Measurements from ENCODE around the gene TPM2. TPM values are rescaled to one million over a fixed set of nuclear protein-coding genes. Genes with fewer than 3 reads are reported as not detected.

Gene TPM2
- total and polyA plus RNA-seq, 9 of the 15 experiments (the other 6 are each of a cell fraction or from before 2014, with no cell fraction given) = 0.28 to 16.1 (median 4.5) TPM

- TF ChIP-seq KLF6 (CRISPR knock-in tag; IDR thresholded peaks at IDR 0.05; ENCODE audit: borderline replicate concordance) (no peak), ZNF589 (CRISPR knock-in tag; IDR thresholded peaks at IDR 0.05; ENCODE audit: low read depth) (no peak), ZNF165 (CRISPR knock-in tag; IDR thresholded peaks at IDR 0.05; ENCODE audit: borderline replicate concordance) (no peak), ZFP1 (CRISPR knock-in tag; IDR thresholded peaks at IDR 0.05) (no peak), GTF3C2 (IDR thresholded peaks at IDR 0.05; ENCODE audit: borderline replicate concordance, extremely low read depth, insufficient read length) (no peak), SRF (CRISPR knock-in tag; IDR thresholded peaks at IDR 0.05) (no peak), TCF3 (CRISPR knock-in tag; IDR thresholded peaks at IDR 0.05) (no peak), ZNF175 (CRISPR knock-in tag; IDR thresholded peaks at IDR 0.05; ENCODE audit: low read depth) (no peak), TCFL5 (CRISPR knock-in tag; conservative IDR thresholded peaks at IDR 0.05) (no peak), NBN (IDR thresholded peaks at IDR 0.05; ENCODE audit: low read depth) (no peak), BCL6 (CRISPR knock-in tag; IDR thresholded peaks at IDR 0.05) (no peak), NRF1 (conservative IDR thresholded peaks at IDR 0.05 in 1 of 2, IDR thresholded peaks at IDR 0.05 in 1 of 2) (peak; percentile 92 to 94), ZBTB8A (IDR thresholded peaks at IDR 0.05; ENCODE audit: partially characterized antibody) (no peak), WHSC1 (IDR thresholded peaks at IDR 0.05; ENCODE audit: low read length) (no peak), ZZZ3 (IDR thresholded peaks at IDR 0.05) (no peak), MTA1 (IDR thresholded peaks at IDR 0.05; ENCODE audit: borderline replicate concordance) (no peak), FOXK1 (CRISPR knock-in tag; IDR thresholded peaks at IDR 0.05; ENCODE audit: borderline replicate concordance) (no peak), BCOR (IDR thresholded peaks at IDR 0.05) (no peak), SNRNP70 (optimal IDR thresholded peaks at IDR 0.05; ENCODE audit: low read depth, low read length) (no peak), ZFPM2 (CRISPR knock-in tag; IDR thresholded peaks at IDR 0.05) (no peak)
- TF ChIP-seq, protein P1, sequence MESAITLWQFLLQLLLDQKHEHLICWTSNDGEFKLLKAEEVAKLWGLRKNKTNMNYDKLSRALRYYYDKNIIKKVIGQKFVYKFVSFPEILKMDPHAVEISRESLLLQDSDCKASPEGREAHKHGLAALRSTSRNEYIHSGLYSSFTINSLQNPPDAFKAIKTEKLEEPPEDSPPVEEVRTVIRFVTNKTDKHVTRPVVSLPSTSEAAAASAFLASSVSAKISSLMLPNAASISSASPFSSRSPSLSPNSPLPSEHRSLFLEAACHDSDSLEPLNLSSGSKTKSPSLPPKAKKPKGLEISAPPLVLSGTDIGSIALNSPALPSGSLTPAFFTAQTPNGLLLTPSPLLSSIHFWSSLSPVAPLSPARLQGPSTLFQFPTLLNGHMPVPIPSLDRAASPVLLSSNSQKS (CRISPR knock-in tag; IDR thresholded peaks at IDR 0.05) = no peak
- TF ChIP-seq, protein P2, sequence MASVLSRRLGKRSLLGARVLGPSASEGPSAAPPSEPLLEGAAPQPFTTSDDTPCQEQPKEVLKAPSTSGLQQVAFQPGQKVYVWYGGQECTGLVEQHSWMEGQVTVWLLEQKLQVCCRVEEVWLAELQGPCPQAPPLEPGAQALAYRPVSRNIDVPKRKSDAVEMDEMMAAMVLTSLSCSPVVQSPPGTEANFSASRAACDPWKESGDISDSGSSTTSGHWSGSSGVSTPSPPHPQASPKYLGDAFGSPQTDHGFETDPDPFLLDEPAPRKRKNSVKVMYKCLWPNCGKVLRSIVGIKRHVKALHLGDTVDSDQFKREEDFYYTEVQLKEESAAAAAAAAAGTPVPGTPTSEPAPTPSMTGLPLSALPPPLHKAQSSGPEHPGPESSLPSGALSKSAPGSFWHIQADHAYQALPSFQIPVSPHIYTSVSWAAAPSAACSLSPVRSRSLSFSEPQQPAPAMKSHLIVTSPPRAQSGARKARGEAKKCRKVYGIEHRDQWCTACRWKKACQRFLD (CRISPR knock-in tag; IDR thresholded peaks at IDR 0.05) = no peak
Measured at GRCh38 chr9:35664531-35665470, 24.9 kb downstream of the TPM2 start, which contains the start of gene ARHGEF39 (continued).
